ENCODE measurements around the gene ORC3.
"Not testable (repeated sequence)": the region's sequence is repeated elsewhere in the genome, so short reads cannot be mapped to it uniquely, and the experiment has no call there.

DNA sequence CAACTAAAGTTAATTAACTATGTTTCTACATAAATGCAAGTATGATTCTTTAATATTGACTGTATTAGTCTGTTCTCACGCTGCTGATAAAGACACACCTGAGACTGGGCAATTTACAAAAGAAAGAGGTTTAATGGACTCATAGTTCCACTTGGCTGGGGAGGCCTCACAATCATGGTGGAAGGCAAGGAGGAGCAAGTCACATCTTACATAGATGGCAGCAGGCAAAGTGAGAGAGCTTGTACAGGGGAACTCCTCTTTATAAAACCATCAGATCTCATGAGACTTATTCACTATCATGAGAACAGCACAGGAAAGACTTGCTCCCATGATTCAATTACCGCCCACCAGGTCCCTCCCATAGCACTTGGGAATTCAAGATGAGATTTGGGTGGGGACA is 23.1 kb downstream of the ORC3 start:
- TF ChIP-seq CTCF (IDR thresholded peaks at IDR 0.05); ZFX (IDR thresholded peaks at IDR 0.05; ENCODE audit: borderline replicate concordance): not testable (repeated sequence)

Data from 22Rv1 (cell line).